AG04449 (cell line): ENCODE results near the gene ENTREP1.

ENCODE experiments used
- CTCF ChIA-PET: fragments of 350-600 bp; formaldehyde crosslinking; extraction: SDS; loops from one replicate; lab custom pipeline; 2021; ENCODE audit warnings: antibody characterized with exemption; lab: Yijun Ruan, JAX
- POLR2A ChIA-PET: fragments of 400-600, 350-600 bp; formaldehyde crosslinking; extraction: SDS; loops from one replicate; lab custom pipeline; 2020; ENCODE audit warnings: antibody characterized with exemption, inconsistent platforms; lab: Yijun Ruan, JAX
- DNase-seq: peaks from one replicate; pipeline ENCODE4 v3.0.0-alpha.2; 2010; ENCODE audit warnings: low read depth, low spot score
- H3K4me3 ChIP-seq: 2 replicates; pipeline ENCODE4 v1.5.1; 2011; ENCODE audit warnings: low read depth, mild to moderate bottlenecking, control low read depth, low read length
- TF ChIP-seq, protein P1 (sequence below): IDR thresholded peaks from one replicate; pipeline ENCODE4 v1.5.1; 2011; ENCODE audit warnings: mild to moderate bottlenecking, moderate library complexity, low read length, control low read depth, inconsistent platforms; ENCODE audit not compliant: insufficient read depth; ENCODE audit errors: missing control alignments

Gene ENTREP1

DNA sequence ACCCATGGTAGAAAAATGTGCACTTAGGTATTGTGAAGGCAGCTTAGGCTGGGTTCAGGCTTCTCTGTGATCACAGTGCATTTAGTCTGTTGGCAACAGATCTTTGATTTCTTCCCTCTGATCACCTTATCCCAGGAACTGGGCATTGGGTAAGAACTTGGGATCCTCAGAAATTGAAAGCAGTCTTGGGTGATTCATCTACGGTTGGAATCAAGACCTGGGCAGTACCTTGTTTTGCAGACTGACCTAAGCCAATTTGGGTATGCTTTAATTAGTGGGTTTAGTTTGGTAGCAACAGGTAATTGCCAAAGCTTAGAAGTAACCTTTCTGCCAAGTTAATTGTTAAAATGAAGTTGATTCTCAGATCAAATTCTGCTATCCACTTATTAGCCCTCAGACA lies 17.8 kb downstream of the ENTREP1 start:
- TF ChIP-seq, protein P1, sequence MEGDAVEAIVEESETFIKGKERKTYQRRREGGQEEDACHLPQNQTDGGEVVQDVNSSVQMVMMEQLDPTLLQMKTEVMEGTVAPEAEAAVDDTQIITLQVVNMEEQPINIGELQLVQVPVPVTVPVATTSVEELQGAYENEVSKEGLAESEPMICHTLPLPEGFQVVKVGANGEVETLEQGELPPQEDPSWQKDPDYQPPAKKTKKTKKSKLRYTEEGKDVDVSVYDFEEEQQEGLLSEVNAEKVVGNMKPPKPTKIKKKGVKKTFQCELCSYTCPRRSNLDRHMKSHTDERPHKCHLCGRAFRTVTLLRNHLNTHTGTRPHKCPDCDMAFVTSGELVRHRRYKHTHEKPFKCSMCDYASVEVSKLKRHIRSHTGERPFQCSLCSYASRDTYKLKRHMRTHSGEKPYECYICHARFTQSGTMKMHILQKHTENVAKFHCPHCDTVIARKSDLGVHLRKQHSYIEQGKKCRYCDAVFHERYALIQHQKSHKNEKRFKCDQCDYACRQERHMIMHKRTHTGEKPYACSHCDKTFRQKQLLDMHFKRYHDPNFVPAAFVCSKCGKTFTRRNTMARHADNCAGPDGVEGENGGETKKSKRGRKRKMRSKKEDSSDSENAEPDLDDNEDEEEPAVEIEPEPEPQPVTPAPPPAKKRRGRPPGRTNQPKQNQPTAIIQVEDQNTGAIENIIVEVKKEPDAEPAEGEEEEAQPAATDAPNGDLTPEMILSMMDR: no peak
- no peak for DNase-seq
- ChIA-PET POLR2A (no interaction called here), CTCF (no interaction called here)
- no peak overlapping the region for H3K4me3 ChIP-seq

DNA sequence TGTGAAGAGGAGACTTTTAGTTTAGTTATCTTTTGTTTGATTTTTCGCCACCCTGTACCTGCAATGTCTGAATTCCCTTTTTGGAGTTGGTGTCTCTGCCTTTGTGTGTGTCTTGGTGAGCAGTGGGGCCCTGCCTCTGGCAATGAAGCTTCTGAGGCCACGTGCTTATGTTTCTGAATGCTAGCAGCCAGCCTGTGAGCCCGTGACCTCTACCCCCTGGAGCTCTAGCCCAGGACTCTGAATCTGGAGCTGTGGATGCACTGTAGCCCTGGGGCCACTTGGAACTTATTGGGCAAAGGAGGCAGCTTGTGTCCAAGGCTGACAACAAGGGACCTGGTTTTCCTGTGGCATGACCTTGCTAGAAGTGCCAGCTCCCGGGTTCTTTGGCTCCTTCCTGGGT lies 19.4 kb downstream of the ENTREP1 start:
- H3K4me3 ChIP-seq: no peak overlapping the region
- ChIA-PET CTCF (interaction anchor here (0.9 kb wide), 1 partner anchor 151 kb away, joined by 3 read pairs; no protein-coding TSS in a partner anchor), POLR2A (interaction anchor here (0.6 to 1.0 kb wide), 2 partner anchors 13 to 43 kb away, joined by 3 read pairs; no protein-coding TSS in a partner anchor)
- DNase-seq: no peak
- TF ChIP-seq, protein P1: no peak

DNA sequence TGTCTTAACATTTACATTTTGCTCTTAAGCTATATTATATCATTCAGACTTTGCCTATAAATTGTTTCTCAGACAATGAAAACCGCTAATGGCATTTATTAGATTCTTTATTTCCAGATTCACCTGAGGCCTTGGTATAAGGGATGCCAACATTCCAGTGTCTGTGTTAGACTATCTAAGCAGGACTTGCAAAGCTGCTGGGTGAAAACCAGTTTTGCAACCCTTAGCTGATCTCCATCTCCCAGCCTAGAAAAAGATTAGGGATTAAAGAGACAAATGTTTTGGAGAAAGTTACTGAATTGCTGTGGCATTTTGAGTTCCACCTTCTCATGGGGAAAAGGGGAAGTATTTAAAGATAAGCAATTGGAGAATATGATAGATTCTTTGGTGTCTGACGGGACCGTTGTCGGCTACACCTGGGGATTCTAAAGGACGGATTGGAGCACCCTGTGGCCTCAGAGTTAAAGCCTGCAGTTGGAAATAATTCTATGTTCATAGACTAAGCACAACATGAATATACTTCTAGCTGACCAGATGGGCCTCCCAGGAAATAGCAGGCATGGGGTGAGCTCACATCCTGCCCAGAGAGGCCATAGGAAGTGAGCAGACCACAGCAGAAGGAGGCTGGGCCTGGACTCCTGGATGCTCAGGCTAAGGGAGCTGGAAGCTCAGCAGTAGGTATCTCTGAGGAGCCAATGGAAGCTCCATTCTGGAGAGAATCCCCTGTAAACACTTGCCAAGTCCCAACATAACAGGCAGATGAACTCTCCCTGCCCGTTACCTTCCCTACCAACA lies 21.8 kb downstream of the ENTREP1 start:
- DNase-seq: no peak
- ChIA-PET CTCF (no interaction called here), POLR2A (no interaction called here)
- no peak overlapping the region for H3K4me3 ChIP-seq
- TF ChIP-seq, protein P1: no peak

DNA sequence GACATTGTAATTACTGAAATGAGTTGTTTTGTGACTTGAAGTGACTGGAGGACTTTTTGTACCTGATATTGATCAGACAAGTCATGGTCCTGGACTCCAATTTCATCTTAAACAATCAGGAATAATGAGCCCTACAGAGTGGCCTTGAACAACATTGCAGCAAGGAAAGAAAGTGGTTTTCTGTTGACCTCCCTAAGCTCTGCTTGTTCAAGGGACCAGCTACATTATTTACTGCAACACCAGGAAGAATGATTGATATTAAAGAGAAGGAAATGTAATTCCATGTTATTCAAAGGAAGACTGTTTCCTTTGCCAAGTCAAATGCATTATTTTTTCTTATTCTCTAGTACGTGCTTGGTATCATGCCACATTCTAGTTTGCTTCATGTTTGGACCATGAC lies 22.6 kb downstream of the ENTREP1 start:
- DNase-seq: no peak
- TF ChIP-seq, protein P1: no peak
- ChIA-PET POLR2A (no interaction called here), CTCF (no interaction called here)
- H3K4me3 ChIP-seq: no peak overlapping the region

DNA sequence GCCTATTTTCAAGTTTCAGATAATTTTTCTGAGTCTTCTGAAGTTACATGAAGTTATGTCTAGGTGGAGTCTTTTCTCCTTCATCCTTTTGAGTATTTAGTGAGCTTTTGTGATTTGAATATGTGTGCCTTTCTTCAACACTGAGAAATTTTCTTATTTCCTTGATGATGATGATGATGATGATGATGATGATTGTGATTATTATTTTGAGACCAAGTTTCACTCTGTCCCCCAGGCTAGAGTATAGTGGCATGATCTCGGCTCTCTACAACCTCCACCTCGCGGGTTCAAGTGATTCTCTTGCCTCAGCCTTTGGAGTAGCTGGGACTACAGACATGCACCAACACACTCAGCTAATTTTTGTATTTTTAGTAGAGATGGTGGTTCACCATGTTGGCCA lies 26.2 kb downstream of the ENTREP1 start:
- H3K4me3 ChIP-seq: no peak overlapping the region
- TF ChIP-seq, protein P1: no peak
- no peak for DNase-seq
- ChIA-PET CTCF (no interaction called here), POLR2A (no interaction called here)

- CTCF ChIA-PET: no interaction called here
- POLR2A ChIA-PET: no interaction called here
- TF ChIP-seq, protein P1: no peak
- H3K4me3 ChIP-seq: no peak overlapping the region
- DNase-seq: no peak
Observed at GRCh38 chr9:69355232-69355631, 30.2 kb downstream of the ENTREP1 start.
